H1 (cell line): ENCODE data around the gene KXD1. TPM values are rescaled to one million over a fixed set of nuclear protein-coding genes. Genes with fewer than 3 reads are reported as not detected.

Source experiments
- ZNF274 ChIP-seq: IDR thresholded peaks from 2 replicates; pipeline ENCODE4 v1.7.0; 2012; ENCODE audit warnings: low read length, borderline replicate concordance; ENCODE audit errors: extremely low read depth
- polyA plus RNA-seq, 7 experiments: library from polyadenylated mRNA; depleted of rRNA in 3 of 7; stranded (reverse) in 5 of 7; unstranded in 2 of 7; fragments of >200 nt in 5 of 7; fragments of 200-250 nt in 2 of 7; gene quantifications; 1 replicate in 5 of 7; 2 replicates in 1 of 7; 4 replicates in 1 of 7; pipeline versions ENCODE4 v1.2.1 to v1.2.3, GENCODE V29; 2011 to 2013; ENCODE audit warnings: missing spikeins in 2 of 7, mixed read lengths in 2 of 7
- total RNA-seq: library from RNA; stranded (reverse); fragmentation: NEBNext Ultra II Directional; extraction: Animal tissue kit (Norgen Biotek cat#: 25700); gene quantifications from 2 replicates; pipeline ENCODE4 v1.2.1, GENCODE V29; 2021
- TF ChIP-seq, protein P1 (sequence below): IDR thresholded peaks from 2 replicates; pipeline ENCODE4 v1.6.1; 2012; ENCODE audit warnings: inconsistent platforms

The KXD1 gene
- total and polyA plus RNA-seq, 2 of the 8 experiments (the other 6 are each of a cell fraction or from before 2014, with no cell fraction given) = 115 to 267 TPM

DNA sequence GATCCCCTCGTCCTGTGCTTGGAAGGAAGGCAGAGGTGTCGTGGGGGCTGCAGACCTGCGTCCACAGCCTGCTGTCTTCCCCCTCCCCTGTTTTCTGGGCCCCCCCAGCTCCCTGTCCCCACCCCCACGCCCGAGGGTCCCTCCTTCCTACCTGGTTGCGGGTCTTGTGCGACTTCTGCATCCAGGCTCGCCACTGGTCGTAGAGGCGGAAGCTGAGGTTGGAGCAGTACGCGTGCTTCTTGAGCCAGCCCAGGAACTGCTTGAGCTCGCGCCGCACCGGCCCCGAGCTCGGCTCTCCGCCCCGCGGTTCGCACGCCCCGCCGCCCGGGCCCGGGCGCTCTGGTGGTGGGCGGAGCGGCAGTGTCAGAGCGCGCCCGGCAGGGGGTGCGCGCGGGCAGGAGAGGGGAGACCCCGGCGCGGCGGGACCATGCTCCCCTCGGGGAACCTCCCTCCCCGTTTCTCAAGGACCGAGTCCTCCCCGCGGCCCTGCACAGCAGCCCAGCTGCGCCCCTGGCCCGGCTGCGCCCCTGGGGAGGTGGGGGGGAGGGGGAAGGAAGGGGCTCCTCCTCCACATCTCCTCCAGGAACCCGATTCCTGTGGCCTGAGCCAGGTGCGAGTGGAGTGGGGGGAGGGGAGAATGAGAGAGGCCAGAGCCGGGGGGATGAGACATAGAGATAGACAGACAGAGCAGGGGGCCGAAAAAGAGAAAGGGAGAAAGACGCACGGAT lies 36.6 kb downstream of the KXD1 start (continued):
- TF ChIP-seq ZNF274 = no peak
- TF ChIP-seq, protein P1, sequence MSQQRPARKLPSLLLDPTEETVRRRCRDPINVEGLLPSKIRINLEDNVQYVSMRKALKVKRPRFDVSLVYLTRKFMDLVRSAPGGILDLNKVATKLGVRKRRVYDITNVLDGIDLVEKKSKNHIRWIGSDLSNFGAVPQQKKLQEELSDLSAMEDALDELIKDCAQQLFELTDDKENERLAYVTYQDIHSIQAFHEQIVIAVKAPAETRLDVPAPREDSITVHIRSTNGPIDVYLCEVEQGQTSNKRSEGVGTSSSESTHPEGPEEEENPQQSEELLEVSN = peak; percentile 23; the same call in 1 of the 2 replicates
- TF ChIP-seq, all 59 proteins: peak for 15
